Brain microvascular endothelial cell (primary cell): Measurements from ENCODE around the gene GJD2.

Source experiments
- DNase-seq: peaks from one replicate; pipeline ENCODE4 v3.0.0-alpha.2; 2020
- H3K27ac ChIP-seq: fragments of 250-450 bp; sonication (Bioruptor Pico); 2 replicates; pipeline ENCODE4 v1.5.1; 2020; ENCODE audit warnings: mild to moderate bottlenecking, moderate library complexity
- H3K27me3 ChIP-seq: fragments of 250-450 bp; sonication (Bioruptor Pico); replicated peaks from 2 replicates; pipeline ENCODE4 v1.5.1; 2020; ENCODE audit warnings: mild to moderate bottlenecking
- H3K36me3 ChIP-seq: fragments of 250-450 bp; sonication (Bioruptor Pico); replicated peaks from 2 replicates; pipeline ENCODE4 v1.5.1; 2020; ENCODE audit warnings: mild to moderate bottlenecking
- H3K4me3 ChIP-seq: 2 replicates; pipeline ENCODE4 v1.5.1; 2011; ENCODE audit warnings: low read depth, mild to moderate bottlenecking, control low read depth, low read length, moderate library complexity
- CTCF ChIP-seq: IDR thresholded peaks from 2 replicates; pipeline ENCODE4 v1.5.1; 2011; ENCODE audit warnings: low read depth, mild to moderate bottlenecking, moderate library complexity, low read length, control low read depth, inconsistent platforms; ENCODE audit errors: missing control alignments
- in situ Hi-C: cut with HindIII; loops from 2 replicates; pipeline ENCODE4 v1.10.0; 2017; ENCODE audit warnings: low sequenced_read_pairs, low pct_ligation_motif_present

GJD2 gene

GRCh38 chr15:34782901-34783300 is 28.1 kb upstream of the GJD2 start:
- DNase-seq, result no peak
- Histone ChIP-seq H3K36me3 (no peaks in the 10 kb centered on the region), H3K27me3 (no peaks in the 10 kb centered on the region), H3K4me3 (no peak overlapping the region), H3K27ac (no peak overlapping the region)
- in situ Hi-C loops, result no loop called here
- TF ChIP-seq CTCF, result no peak

DNA sequence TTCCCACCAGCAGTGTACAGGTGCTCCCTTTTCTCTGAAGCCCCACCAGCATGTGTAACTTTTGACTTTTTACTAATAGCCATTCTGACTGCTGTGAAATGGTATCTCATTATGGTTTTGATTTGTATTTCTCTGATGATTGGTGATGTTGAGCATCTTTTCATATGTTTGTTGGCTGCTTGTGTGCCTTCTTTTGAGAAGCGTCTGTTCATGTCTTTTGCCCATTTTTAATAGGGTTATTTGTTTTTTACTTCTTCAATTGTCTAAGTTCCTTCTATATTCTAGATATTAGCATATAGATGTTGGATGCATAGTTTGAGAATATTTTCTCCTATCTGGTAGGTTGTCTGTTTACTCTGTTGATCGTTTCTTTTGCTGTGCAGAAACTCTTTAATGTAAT is 25.9 kb upstream of the GJD2 start:
- Histone ChIP-seq H3K36me3 (no peaks in the 10 kb centered on the region), H3K4me3 (no peak overlapping the region), H3K27ac (no peak overlapping the region), H3K27me3 (no peaks in the 10 kb centered on the region)
- DNase-seq, result no peak
- no peak for TF ChIP-seq CTCF
- in situ Hi-C loops, result no loop called here

DNA sequence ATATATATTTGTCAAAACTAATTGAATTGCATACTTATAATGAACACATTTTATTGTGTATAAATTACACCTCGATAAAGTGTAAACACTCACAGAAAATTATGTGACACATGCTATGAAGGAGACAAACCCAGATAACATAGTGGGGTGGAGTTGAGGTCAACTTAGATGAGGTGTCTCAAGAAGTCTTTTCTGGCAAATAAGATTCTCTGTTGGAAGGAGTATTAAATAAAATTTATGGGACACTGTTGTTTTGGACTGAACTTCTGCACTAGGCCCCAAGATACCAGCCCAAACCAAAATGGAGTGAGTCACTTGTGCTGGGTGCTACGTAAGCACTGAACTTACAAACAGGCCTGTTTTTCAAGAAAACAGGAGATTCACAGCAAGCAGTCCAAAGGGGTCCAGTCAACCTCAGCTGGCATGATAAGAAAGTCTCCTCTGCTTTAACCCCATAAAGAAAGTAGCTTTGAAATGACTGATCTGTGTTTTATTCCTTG is 21.9 kb upstream of the GJD2 start:
- no peak for DNase-seq
- in situ Hi-C loops, result no loop called here
- Histone ChIP-seq H3K27me3 (no peaks in the 10 kb centered on the region), H3K27ac (no peak overlapping the region), H3K36me3 (no peaks in the 10 kb centered on the region), H3K4me3 (no peak overlapping the region)
- TF ChIP-seq CTCF, result no peak

DNA sequence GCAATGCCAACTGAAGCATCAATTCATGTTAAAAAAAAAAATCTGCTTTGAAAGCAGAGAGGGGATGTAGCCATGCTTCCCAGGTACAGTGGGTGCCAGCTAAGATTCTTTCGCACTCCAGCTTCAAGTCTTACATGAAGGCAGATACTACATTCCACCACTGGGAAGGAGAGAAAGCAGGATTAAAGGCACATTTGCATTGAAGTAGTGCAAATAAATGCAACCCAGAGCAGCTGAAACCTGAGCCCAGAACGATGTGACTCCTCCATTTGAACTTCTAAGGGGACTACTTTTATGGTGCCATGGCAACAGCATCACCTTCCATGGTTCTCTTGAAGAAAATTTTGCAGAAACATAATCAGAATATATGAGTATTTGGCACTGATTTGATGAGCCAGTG is 19.1 kb upstream of the GJD2 start:
- Histone ChIP-seq H3K4me3 (no peak overlapping the region), H3K36me3 (no peaks in the 10 kb centered on the region), H3K27me3 (peaks cover 2% of the 10 kb centered on the region), H3K27ac (no peak overlapping the region)
- no peak for DNase-seq
- TF ChIP-seq CTCF, result no peak
- in situ Hi-C loops, result no loop called here

DNA sequence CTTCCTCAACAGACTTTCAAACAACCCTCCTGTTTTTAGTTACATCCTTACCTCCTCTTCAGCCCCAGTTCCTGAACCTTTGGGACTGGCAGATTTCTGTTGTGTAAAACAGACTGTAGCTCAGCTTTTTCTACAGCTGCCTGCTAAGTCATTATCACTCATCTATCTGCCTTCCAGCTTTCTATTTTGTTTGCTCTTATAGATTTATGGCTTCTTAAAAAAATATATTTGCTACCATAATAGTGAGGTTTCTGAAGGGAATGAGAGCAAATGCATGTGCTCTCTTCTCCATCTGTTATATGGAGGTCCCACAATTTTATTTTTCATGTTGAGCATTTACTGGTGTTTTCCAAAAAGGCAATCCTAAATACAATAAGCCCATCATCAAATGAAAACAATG is 18.2 kb upstream of the GJD2 start:
- in situ Hi-C loops, result no loop called here

More for the DNA sequence above, 18.2 kb upstream of the GJD2 start:
- Histone ChIP-seq H3K27me3 (peaks cover 2% of the 10 kb centered on the region), H3K27ac (no peak overlapping the region), H3K36me3 (no peaks in the 10 kb centered on the region), H3K4me3 (no peak overlapping the region)
- no peak for TF ChIP-seq CTCF
- DNase-seq, result no peak
